AG04449 (cell line): ENCODE data around the gene PIMREG.

Experiments used
- CTCF ChIA-PET: fragments of 350-600 bp; formaldehyde crosslinking; extraction: SDS; loops from one replicate; lab custom pipeline; 2021; ENCODE audit warnings: antibody characterized with exemption; lab: Yijun Ruan, JAX
- POLR2A ChIA-PET: fragments of 400-600, 350-600 bp; formaldehyde crosslinking; extraction: SDS; loops from one replicate; lab custom pipeline; 2020; ENCODE audit warnings: antibody characterized with exemption, inconsistent platforms; lab: Yijun Ruan, JAX
- DNase-seq: peaks from one replicate; pipeline ENCODE4 v3.0.0-alpha.2; 2010; ENCODE audit warnings: low read depth, low spot score
- H3K4me3 ChIP-seq: 2 replicates; pipeline ENCODE4 v1.5.1; 2011; ENCODE audit warnings: low read depth, mild to moderate bottlenecking, control low read depth, low read length
- TF ChIP-seq, protein P1 (sequence below): IDR thresholded peaks from one replicate; pipeline ENCODE4 v1.5.1; 2011; ENCODE audit warnings: mild to moderate bottlenecking, moderate library complexity, low read length, control low read depth, inconsistent platforms; ENCODE audit not compliant: insufficient read depth; ENCODE audit errors: missing control alignments

The PIMREG gene

DNA sequence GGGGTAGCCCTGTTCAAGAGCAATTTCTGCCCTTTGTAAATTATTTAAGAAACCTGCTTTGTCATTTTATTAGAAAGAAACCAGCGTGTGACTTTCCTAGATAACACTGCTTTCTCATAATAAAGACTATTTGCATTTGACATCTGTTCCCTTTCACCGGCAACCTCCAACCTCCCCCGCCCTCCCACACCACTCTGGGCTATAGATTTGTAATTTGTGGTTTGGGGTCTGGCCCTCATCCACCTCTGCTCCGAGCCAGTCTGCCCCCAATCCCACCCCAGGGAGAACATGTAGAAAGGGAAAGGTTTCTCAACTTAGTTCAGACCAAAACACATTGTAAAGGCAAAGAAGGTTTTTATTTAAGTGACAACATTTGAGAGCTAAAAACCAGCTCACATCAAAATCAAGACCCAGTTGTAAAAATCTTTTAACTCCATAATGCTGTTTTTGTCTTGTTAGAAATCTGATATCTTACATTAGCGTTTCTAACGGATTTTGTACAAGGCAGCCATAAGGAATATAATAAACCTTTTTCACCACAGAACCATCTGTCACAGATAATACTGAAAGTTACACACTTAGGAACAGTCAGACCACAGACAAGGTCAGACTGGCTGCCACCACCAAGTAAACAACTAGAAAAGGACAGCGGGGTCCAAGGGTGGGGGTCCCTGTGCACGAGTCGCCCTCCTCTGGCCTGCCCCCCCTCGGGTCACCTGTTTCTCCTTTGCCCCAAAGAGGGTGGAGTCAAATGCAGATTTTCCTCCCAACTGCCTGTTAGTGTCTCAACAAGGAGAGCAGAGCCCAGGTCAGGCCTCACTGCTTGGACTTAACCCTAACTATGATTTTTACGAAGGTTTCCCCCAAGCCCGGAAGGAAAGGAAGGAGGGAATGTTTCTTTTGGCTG is 6.9 kb downstream of the PIMREG start:
- no peak overlapping the region for H3K4me3 ChIP-seq
- ChIA-PET CTCF (interaction anchor here (1.3 kb wide), 1 partner anchor 9 kb away, joined by 3 read pairs; no protein-coding TSS in a partner anchor), POLR2A (no interaction called here)
- no peak for DNase-seq
- TF ChIP-seq, protein P1, sequence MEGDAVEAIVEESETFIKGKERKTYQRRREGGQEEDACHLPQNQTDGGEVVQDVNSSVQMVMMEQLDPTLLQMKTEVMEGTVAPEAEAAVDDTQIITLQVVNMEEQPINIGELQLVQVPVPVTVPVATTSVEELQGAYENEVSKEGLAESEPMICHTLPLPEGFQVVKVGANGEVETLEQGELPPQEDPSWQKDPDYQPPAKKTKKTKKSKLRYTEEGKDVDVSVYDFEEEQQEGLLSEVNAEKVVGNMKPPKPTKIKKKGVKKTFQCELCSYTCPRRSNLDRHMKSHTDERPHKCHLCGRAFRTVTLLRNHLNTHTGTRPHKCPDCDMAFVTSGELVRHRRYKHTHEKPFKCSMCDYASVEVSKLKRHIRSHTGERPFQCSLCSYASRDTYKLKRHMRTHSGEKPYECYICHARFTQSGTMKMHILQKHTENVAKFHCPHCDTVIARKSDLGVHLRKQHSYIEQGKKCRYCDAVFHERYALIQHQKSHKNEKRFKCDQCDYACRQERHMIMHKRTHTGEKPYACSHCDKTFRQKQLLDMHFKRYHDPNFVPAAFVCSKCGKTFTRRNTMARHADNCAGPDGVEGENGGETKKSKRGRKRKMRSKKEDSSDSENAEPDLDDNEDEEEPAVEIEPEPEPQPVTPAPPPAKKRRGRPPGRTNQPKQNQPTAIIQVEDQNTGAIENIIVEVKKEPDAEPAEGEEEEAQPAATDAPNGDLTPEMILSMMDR, result no peak

DNA sequence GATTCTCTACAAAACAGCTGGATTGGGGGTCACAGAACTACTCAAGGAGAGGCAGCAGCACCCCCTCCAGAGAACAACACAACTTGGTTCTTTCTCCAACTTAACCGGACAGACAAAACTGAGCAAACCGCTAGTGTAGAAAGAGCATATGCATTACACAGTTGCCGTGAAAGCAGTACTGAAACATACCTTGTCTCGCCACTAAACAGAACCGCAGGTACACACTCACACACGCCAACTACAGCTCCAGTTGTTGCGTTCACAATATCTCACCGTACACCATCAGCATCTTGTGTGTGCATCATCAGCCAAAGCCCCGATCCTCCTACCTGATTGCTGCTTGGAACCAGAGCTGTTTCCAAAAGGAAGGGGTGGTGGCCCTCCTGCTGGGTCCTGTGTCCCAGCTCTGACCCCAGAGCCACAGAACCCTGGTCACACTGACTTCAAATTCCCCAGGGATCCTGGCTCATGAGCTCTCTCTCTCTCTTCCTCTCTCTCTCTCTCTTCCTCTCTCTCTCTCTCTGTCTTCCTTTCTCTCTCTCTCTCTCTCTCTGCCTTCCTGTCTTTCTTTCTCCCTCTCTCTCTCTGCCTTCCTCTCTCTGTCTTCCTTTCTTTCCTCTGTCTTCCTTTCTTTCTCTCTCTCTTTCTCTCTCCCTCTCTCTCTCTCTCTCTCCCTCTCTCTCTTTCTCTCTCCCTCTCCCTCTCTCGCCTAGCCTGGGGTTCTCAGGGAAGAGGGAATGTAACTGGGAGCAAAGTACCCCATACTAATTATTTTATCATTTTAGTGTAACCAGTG is 8.4 kb downstream of the PIMREG start:
- H3K4me3 ChIP-seq, result no peak overlapping the region
- POLR2A ChIA-PET, result interaction anchor here (0.6 kb wide), 1 partner anchor 152 kb away, joined by 3 read pairs; no protein-coding TSS in a partner anchor
- CTCF ChIA-PET, result interaction anchor here (1.3 to 1.9 kb wide), 3 partner anchors 18 to 22 kb away, joined by 4 to 5 read pairs (median 4); no protein-coding TSS in a partner anchor
- no peak for DNase-seq
- TF ChIP-seq, protein P1, result no peak

DNA sequence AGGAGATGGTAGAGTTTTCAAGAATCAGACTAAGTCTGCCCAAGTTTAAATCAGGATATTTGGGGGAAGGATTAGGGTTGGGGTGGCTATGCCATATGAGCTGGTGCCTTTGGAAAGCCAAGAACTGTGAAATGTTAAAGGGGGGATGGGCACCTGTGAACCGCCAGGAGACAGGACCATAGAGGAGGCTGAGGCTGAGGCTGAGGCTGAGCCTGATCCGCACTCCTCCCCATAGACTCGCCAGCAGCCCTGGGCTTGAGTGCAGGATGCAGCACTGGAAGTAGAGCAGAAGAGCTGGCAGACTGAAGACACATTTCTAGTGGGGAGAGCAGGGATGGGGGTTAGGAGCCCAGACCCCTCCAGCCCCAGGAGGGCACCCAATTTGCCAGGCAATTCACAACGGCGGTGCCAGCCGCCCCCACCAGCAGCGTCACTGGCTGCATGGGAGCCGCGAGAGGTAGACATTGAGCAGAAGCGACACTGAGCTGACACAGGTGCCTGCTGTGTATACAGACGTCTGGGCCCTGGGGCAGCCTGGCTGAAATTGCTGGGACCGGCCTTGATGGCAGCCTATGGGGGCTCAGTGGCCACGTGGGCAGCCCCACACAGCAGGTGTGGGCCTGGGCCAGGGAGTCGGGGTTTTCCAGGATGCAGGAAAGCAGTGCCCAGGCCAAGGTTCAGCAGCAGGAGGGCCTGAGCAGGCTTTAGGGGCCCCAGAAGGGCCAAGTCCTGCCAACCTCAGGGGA is 9.2 kb downstream of the PIMREG start:
- no peak overlapping the region for H3K4me3 ChIP-seq
- ChIA-PET POLR2A (no interaction called here), CTCF (interaction anchor here (0.8 to 1.9 kb wide), 3 partner anchors 11 to 22 kb away, joined by 3 to 5 read pairs (median 4); no protein-coding TSS in a partner anchor)
- TF ChIP-seq, protein P1, result no peak
- DNase-seq, result no peak

DNA sequence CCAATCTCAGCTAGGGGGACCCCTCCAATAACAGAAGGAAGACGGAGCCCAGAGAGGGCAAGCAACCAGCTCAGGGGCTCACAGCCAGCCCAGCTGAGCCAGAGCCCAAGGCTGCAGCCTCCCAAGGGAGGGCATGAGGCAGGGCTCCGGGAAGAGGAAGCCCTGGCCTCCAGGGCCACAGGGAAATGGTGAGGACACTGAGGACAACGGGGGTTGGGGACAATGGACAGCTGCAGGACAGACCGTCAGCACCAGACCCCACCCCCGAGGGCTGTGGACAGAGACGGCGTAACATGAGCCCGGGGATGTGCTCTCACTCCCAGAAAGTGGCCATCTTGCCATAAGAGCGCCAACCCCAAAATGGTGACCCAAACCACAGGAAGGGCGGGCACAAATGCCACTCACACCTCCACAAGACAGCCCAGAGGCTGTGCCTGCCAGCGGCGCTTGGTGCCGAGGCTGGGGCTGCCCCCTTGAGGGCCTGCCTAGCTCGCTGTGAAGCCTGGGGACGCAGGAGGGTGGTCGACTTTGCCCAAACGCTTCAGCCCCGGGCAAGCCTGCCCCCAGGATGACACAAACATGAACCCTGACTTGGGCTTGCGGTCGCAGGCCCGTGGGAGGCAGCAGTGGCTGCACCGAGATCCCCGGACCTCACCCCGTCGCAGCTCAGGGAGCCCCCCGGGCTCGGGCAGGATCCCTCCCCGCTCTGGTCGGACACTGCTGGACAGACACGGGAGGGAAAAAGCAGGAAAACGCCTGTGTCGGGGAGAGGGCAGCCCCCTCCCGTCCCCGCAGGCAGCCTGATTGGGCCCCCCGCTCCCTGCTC is 10.5 kb downstream of the PIMREG start:
- no peak for DNase-seq
- TF ChIP-seq, protein P1, result no peak
- H3K4me3 ChIP-seq, result no peak overlapping the region
- ChIA-PET POLR2A (interaction anchor here (0.5 kb wide), 1 partner anchor 10 kb away, joined by 3 read pairs; no protein-coding TSS in a partner anchor), CTCF (interaction anchor here (0.8 to 2.4 kb wide), 2 partner anchors 10 to 18 kb away, joined by 3 to 12 read pairs; no protein-coding TSS in a partner anchor)

DNA sequence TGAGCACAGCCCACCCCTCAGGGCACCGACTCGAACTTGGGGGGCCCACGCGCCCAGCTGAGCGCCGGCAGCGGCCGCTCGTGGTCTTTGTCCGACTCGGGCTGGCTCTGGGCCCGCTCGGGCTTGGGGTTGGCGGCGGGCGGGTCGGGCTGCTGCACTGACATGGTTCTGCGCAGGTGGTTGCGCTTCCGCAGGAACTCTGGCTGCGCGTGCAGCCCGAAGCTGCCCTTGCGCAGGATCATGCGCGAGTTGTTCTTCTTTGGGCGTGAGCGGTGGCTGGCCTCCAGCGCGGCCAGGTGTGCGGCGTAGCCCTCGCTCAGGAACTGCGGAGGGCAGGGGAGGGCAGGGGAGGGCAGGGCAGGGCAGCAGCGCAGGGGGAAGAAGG is 11.1 kb downstream of the PIMREG start:
- CTCF ChIA-PET, result interaction anchor here (1.4 to 2.4 kb wide), 2 partner anchors 10 to 17 kb away, joined by 3 to 12 read pairs; no protein-coding TSS in a partner anchor
- POLR2A ChIA-PET, result interaction anchor here (0.5 to 0.6 kb wide), 2 partner anchors 11 to 19 kb away, joined by 3 read pairs; no protein-coding TSS in a partner anchor
- no peak overlapping the region for H3K4me3 ChIP-seq
- TF ChIP-seq, protein P1, result no peak
- DNase-seq, result no peak
